CD4-positive, alpha-beta T cell treated with Interleukin-2 at 100 ng/mL for 4 hours (primary cell): ENCODE data around the gene SOCS3.

Experiments
- DNase-seq: peaks from one replicate; pipeline ENCODE4 v3.0.0-alpha.2; 2020; ENCODE audit warnings: low spot score

The SOCS3 gene

GRCh38 chr17:78390241-78391050 lies 30.6 kb upstream of the SOCS3 start:
- DNase-seq = no peak

GRCh38 chr17:78387977-78388941 lies 28.4 kb upstream of the SOCS3 start:
- no peak for DNase-seq

- no peak for DNase-seq
Measured at GRCh38 chr17:78384479-78385175, 24.8 kb upstream of the SOCS3 start.

- DNase-seq = peak; percentile 50
Measured at GRCh38 chr17:78383725-78384471, 24.0 kb upstream of the SOCS3 start.

- peak; percentile 88 for DNase-seq
Measured at GRCh38 chr17:78381601-78382232, 21.8 kb upstream of the SOCS3 start.

- no peak for DNase-seq
Measured at GRCh38 chr17:78380370-78380769, 20.5 kb upstream of the SOCS3 start.

DNA sequence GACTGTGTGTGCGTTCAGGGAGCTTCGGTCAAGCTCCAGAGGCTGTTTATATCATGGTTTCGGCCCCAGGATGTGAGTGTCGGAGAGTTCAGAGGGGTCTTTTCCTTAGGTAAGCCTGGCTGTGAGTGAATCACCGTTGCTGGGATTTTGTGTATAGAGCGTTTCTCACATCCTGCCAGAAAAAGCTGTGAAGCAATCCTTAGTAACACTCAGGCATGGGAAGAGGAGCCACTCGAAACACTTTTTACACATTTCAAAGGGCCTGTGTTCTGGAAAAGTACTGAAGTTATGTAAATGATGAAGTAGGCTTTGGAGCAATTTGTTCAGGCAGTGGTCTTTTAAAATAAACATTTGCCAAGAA lies 19.2 kb upstream of the SOCS3 start:
- no peak for DNase-seq

DNA sequence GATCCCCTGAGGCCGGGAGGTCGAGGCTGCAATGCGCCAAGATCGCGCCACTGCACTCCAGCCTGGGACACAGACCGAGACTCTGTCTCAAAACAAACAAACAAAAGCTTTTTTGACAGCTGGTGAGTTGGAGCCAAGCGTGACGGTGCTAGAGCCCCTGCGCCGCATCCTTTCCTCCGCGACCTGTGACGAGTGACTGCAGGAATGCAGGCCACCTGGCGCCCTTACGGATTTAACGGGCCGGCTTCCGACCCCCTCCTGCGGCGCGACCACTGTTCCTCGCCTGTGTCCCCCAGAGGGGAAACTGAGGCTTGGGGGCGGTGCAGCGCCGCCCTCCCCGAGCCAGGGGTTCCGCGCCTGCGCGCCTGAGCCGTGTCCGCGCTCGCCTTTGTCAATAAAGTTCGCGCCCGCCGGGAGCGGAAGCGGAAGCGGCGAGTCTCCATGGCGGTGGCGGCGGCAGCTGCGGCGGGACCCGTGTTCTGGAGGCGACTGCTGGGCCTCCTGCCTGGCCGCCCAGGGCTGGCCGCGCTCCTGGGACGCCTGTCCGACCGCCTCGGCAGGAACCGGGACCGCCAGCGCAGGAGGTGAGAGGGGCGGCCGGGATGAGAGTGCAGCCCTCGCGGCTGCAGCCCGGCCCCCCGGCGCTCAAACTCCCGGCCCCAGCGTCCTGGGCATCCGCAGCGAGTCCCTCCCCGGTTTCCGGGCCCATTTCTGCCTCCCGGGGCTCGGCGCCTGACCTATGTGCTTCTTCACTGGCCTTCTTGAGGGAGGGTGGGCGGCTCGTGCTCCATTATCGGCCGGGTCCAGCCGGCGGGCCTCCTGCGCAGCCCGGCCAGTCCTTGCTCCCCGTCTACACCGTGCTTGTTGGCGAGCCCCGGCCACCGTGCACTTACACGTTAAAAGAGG lies 18.6 kb upstream of the SOCS3 start, which contains the start of gene PGS1:
Gene PGS1 (plus strand): TSS at position 425 of the 906 bp plus-strand sequence. CDS start 17 bp downstream, at position 442.
- peak; percentile 77 for DNase-seq

GRCh38 chr17:78377858-78378224 lies 18.0 kb upstream of the SOCS3 start:
- no peak for DNase-seq

GRCh38 chr17:78376161-78376560 lies 16.3 kb upstream of the SOCS3 start:
- DNase-seq = no peak

GRCh38 chr17:78375401-78376151 lies 15.7 kb upstream of the SOCS3 start:
- no peak for DNase-seq

- no peak for DNase-seq
Measured at GRCh38 chr17:78374631-78375274, 14.9 kb upstream of the SOCS3 start.

- no peak for DNase-seq
Measured at GRCh38 chr17:78374189-78374588, 14.3 kb upstream of the SOCS3 start.

- DNase-seq = no peak
Measured at GRCh38 chr17:78372841-78373240, 13.0 kb upstream of the SOCS3 start.

DNA sequence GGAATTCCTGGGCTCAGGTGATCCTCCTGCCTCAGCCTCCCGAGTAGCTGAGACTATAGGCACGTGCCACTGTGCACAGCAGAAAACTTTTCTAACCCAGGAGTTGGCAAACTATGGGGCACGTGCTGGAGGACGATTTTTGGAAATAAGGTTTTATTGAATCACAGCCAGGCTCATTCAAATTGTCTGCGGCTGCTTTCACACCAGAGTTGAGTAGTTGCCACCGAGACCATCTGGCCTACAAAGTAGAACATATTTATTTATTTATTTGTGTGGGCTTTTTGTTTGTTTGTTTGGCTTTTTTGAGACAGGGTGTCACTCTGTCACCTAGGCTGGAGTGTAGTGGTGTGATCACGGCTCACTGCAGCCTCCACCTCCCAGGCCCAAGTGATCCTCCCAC lies 11.2 kb upstream of the SOCS3 start:
- DNase-seq = no peak

- no peak for DNase-seq
Measured at GRCh38 chr17:78369791-78370381, 10.0 kb upstream of the SOCS3 start.

- no peak for DNase-seq
Measured at GRCh38 chr17:78368854-78369495, 9.1 kb upstream of the SOCS3 start.

- no peak for DNase-seq
Measured at GRCh38 chr17:78368348-78368747, 8.5 kb upstream of the SOCS3 start.
